Fibroblast of pulmonary artery (primary cell): ENCODE data around the gene PHYHIPL.
"Not testable (repeated sequence)": the region's sequence is repeated elsewhere in the genome, so short reads cannot be mapped to it uniquely, and the experiment has no call there.

Experiments used
- DNase-seq: peaks from one replicate; pipeline ENCODE4 v3.0.0-alpha.2; 2010; ENCODE audit warnings: low read depth
- H3K4me3 ChIP-seq: replicated peaks from 2 replicates; pipeline ENCODE4 v1.5.1; 2011; ENCODE audit warnings: low read depth, mild to moderate bottlenecking, control low read depth, low read length, moderate library complexity
- CTCF ChIP-seq: IDR thresholded peaks from 2 replicates; pipeline ENCODE4 v1.5.1; 2011; ENCODE audit warnings: mild to moderate bottlenecking, control low read depth, low read length, inconsistent platforms; ENCODE audit errors: missing control alignments

Gene PHYHIPL

GRCh38 chr10:59237775-59238174 is 61.3 kb downstream of the PHYHIPL start:
- no peak for DNase-seq
- no peak overlapping the region for H3K4me3 ChIP-seq
- TF ChIP-seq CTCF: no peak

- H3K4me3 ChIP-seq, DNase-seq: not testable (repeated sequence)
Measured at GRCh38 chr10:59239108-59239507, 62.7 kb downstream of the PHYHIPL start.

GRCh38 chr10:59240582-59241183 is 64.2 kb downstream of the PHYHIPL start:
- no peak overlapping the region for H3K4me3 ChIP-seq
- TF ChIP-seq CTCF: peak; percentile 46
- peak; percentile 74 for DNase-seq

- H3K4me3 ChIP-seq: no peak overlapping the region
- TF ChIP-seq CTCF: no peak
- DNase-seq: no peak
Measured at GRCh38 chr10:59242057-59242456, 65.6 kb downstream of the PHYHIPL start.

GRCh38 chr10:59242991-59243390 is 66.5 kb downstream of the PHYHIPL start:
- no peak overlapping the region for H3K4me3 ChIP-seq
- no peak for DNase-seq
- no peak for TF ChIP-seq CTCF

GRCh38 chr10:59243611-59244195 is 67.3 kb downstream of the PHYHIPL start:
- DNase-seq: no peak
- no peak for TF ChIP-seq CTCF

GRCh38 chr10:59244871-59245270 is 68.4 kb downstream of the PHYHIPL start:
- TF ChIP-seq CTCF: no peak
- no peak for DNase-seq
- H3K4me3 ChIP-seq: no peak overlapping the region

More at GRCh38 chr10:59243611-59244195, 67.3 kb downstream of the PHYHIPL start:
- no peak overlapping the region for H3K4me3 ChIP-seq
